Measurements from ENCODE around the gene NEK8.

- TF ChIP-seq POLR2A (IDR thresholded peaks at IDR 0.05) (no peak), CTCF (IDR thresholded peaks at IDR 0.05) (peak; percentile 97 to 100 (median 100))
Observed at GRCh38 chr17:28750178-28751047, 21.8 kb downstream of the NEK8 start.
